Smooth muscle cell (in vitro differentiated cells): ENCODE data around the gene SLC17A2. TPM values are rescaled to one million over a fixed set of nuclear protein-coding genes. Genes with fewer than 3 reads are reported as not detected.

ENCODE experiments used
- polyA plus RNA-seq: library from polyadenylated mRNA; unstranded; fragments of >200 nt; fragmentation: Nextera tagmentation; extraction: Ambion mirVana; gene quantifications from 2 replicates; pipeline ENCODE4 v1.2.1, GENCODE V29; 2016
- total RNA-seq: library from RNA; depleted of rRNA; stranded (reverse); fragments of >200 nt; gene quantifications from 2 replicates; pipeline ENCODE4 v1.2.3, GENCODE V29; 2014

The SLC17A2 gene
- total and polyA plus RNA-seq, 2 experiments from 2014 or later = not detected

Other genes starting within 250 kb of the SLC17A2 start
- gene SLC17A4, start 175.9 kb downstream of the SLC17A2 start, total RNA-seq = not detected in 2 replicates
- not detected in 2 replicates for gene SLC17A4, start 175.9 kb downstream of the SLC17A2 start, polyA plus RNA-seq
- gene SLC17A1, start 98.6 kb downstream of the SLC17A2 start, total RNA-seq = not detected in 2 replicates
- gene SLC17A1, start 98.6 kb downstream of the SLC17A2 start, polyA plus RNA-seq = not detected in 2 replicates
- gene SLC17A3, start 56.4 kb downstream of the SLC17A2 start, total RNA-seq = not detected in 2 replicates
- not detected in 2 replicates for gene SLC17A3, start 56.4 kb downstream of the SLC17A2 start, polyA plus RNA-seq
- 9.1 and 9.8 TPM in 2 replicates for gene TRIM38, start 32.1 kb upstream of the SLC17A2 start, total RNA-seq
- gene TRIM38, start 32.1 kb upstream of the SLC17A2 start, polyA plus RNA-seq = 6.1 and 7.2 TPM in 2 replicates
- 4.9 and 5.5 TPM in 2 replicates for gene HFE, start 156.7 kb upstream of the SLC17A2 start, total RNA-seq
- 2.1 and 7.5 TPM in 2 replicates for gene HFE, start 156.7 kb upstream of the SLC17A2 start, polyA plus RNA-seq